Middle frontal gyrus (tissue), 1 donor: Measurements from ENCODE around the gene ZNF177.

Experiments
- DNase-seq: peaks from one replicate; pipeline ENCODE4 v3.0.0-alpha.2; 2015; ENCODE audit warnings: low spot score; ENCODE audit errors: extremely low spot score

The ZNF177 gene

GRCh38 chr19:9427941-9428340, 65.1 kb downstream of the ZNF177 start:
- no peak for DNase-seq

GRCh38 chr19:9430444-9430843, 67.6 kb downstream of the ZNF177 start:
- DNase-seq = no peak

- DNase-seq = no peak
Observed at GRCh38 chr19:9431475-9431874, 68.7 kb downstream of the ZNF177 start.
